CD4-positive, alpha-beta T cell treated with Interleukin-17A for 4 hours (primary cell): ENCODE data around the gene FAM124B.
"Not testable (repeated sequence)": the region's sequence is repeated elsewhere in the genome, so short reads cannot be mapped to it uniquely, and the experiment has no call there.

Source experiments
- DNase-seq: peaks from one replicate; pipeline ENCODE4 v3.0.0-alpha.2; 2020; ENCODE audit warnings: mixed read lengths

The FAM124B gene

DNA sequence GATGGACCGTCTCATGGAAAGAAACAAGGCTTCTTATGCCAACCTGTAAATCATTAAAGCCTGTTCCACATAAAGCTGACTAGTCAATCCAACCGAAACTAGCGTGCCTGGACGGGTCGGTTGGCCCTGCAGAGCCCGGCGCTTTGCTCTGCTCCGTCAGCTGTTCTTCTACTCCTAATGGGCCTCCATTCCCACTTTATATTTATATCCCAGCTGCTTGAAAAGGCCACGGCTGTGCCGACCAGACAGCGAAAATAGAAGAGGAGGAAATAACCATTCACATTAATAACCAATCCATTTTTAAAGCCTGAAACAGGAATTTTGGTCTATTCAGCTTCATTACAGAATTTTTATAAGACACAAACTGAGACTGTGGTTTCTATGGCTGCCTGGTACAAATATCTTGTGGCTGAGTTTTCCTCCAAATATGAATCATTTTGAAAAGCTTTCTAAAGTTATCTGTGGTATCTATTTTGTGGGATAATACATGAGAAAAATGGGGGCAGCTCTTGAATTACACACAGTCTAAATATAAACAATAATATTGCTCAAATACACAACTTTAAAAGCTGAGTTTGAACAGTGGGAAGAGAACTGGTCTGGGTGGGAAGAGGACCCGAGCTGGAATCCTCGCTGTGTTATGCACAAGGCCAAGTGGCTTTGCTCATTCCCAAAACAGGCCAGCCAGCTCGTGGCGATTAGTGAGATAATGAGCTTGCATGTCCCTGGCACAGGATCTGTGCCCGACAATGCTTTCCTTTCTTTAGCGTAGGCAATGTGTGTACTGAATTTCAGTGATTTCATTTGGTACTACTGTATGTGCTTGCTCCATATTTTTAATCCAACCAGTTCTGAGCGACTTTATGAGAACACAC lies 10.5 kb upstream of the FAM124B start:
- no peak for DNase-seq

DNA sequence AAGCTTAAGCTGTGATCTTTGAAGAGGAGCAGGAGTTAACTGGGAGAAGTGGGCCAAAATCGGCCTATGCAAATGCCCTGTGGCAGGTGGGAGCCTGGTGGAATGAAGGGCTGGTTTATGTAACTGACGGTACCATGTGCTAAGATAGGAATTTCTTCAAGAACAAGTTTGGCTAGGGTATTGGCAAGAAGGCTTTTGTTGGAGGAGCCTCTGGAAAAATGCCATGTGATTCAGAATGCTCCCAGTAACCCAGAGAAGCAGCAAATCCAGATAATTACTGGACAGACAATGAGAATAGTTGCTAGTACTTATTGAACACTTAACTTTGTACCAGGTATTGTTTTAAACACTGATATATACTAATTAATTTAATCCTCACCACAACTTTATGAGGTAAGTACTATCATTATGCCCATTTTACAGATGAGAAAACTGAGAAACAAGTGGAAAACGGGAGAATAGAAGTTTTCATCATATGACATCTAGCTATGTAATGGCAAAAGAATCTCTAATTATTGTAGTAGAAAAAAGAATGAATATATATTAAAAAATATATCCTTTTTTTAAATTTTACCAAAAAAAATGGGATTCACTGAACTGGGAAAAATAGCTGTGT lies 9.1 kb upstream of the FAM124B start:
- no peak for DNase-seq

DNA sequence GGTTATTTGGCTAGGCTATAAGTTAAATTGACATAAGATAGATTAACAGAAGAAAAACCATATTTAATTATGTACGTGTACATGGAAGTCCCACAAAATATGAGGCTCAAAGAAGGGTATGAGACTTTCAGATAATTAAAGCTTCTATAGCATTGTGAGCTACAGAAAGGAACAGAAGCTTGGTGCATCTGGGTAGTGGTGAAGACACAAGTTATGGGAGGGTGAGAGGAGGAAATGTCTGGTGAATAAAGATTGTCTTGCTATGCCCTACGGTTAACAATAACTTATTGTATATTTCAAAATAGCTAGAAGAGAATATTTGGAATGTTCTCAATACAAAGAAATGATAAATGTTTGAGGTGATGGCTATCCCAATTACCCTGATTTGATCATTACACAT lies 6.8 kb upstream of the FAM124B start:
- DNase-seq, result no peak

- DNase-seq, result no peak
These were observed 5.4 kb upstream of the FAM124B start for GRCh38 chr2:224407241-224407701.

- DNase-seq, result no peak
These were observed 4.0 kb upstream of the FAM124B start for GRCh38 chr2:224405841-224406370.

DNA sequence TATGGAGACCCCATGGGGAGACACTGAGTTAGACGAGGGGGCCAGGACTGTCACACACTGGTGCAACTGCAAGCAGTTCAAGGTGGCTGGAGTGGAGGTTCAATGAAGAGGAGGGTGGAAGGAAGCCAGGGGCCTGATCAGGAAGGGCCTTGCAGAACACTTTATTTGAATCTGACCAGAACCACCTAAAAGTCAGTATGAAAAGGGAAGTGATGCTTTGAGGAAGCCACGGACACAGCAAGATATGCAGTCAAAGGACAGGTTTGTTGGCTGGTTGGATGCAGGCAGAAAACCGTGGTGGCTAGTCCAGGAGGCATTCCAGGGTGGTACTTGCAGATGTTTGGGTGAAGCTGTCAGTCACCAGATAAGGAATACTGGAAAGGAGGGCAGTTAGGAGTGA lies 3.5 kb upstream of the FAM124B start:
- no peak for DNase-seq

- DNase-seq, result no peak
These were observed 2.9 kb upstream of the FAM124B start for GRCh38 chr2:224404796-224405195.

DNA sequence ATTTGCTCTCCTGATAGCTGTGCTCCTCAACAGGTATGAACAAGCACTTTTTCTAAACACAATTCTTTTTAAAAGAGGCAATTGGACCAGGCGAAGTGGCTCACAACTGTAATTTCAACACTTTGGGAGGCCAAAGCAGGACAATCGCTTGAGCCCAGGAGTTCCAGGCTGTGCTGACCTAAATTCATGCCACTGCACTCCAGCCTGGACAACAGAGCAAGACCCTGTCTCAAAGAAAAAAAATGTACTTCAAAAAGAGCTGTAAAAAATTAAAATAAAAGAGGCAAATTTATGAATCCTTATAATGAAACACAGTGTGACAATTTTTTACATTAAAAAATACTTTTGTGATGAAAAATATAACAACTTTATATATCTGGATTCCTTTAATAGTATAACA lies 1.8 kb upstream of the FAM124B start:
- DNase-seq, result no peak

DNA sequence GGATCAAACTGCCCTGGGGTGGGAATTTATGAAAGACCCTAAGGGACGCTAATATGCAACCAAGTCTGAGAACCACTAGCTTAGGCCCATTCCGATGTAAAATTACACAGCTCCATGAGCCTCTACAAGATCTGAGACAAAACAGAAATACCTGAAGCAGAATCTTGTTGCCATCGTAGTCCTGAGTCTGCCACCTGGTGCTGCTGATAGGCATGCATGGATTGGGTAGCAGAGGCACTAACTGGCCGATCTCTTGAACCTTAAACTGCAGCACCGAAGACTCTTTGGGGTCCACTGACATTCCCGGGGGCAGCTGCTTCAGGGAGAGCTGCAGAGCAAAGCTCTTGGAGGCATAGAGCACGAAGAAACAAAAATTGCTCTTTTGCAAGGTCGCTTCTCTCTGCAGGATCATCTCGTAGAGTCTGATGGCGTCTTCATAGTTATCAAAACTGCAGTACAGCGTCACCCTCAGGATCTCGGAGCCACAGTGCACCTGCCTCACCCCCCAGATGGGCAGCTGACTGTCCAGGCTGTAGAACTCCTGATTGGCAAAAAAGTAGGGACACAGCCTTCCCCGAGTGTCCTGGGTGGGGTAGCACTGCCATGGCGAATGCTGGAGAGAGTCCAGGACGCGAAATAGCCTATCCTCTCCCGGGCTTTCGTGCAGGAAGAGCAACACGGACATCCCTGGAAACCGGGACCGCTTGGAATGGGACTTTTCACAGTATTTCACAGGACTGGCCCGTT lies 848 bp downstream of the FAM124B start:
- no peak for DNase-seq

GRCh38 chr2:224400174-224400810 lies 1.6 kb downstream of the FAM124B start:
- no peak for DNase-seq

GRCh38 chr2:224398289-224398688 lies 3.6 kb downstream of the FAM124B start:
- no peak for DNase-seq

GRCh38 chr2:224397100-224397499 lies 4.8 kb downstream of the FAM124B start:
- DNase-seq, result not testable (repeated sequence)

GRCh38 chr2:224395620-224396390 lies 6.1 kb downstream of the FAM124B start:
- DNase-seq, result no peak

- no peak for DNase-seq
These were observed 8.6 kb downstream of the FAM124B start for GRCh38 chr2:224393157-224393872.

- DNase-seq, result no peak
These were observed 9.4 kb downstream of the FAM124B start for GRCh38 chr2:224392545-224392944.

- no peak for DNase-seq
These were observed 12.6 kb downstream of the FAM124B start for GRCh38 chr2:224389317-224389716.

DNA sequence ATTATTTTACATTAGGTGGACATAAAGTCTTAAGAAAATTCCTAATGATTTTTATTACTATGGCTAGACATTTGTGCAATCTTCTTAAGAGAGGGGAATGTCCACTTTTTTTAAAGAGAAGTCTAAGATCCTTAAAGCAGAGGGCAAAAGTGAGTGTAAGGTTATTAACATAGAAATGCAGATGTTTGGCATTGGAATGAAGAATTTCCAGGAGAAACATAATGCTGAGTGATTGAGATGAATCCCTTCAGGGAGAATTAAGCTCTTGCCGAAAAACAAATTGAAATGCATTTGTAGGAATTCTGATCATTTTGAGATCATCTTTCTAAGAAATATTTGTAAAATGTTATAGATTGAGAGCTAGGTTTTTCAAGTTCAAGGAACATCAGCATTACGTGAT lies 15.0 kb downstream of the FAM124B start:
- no peak for DNase-seq

DNA sequence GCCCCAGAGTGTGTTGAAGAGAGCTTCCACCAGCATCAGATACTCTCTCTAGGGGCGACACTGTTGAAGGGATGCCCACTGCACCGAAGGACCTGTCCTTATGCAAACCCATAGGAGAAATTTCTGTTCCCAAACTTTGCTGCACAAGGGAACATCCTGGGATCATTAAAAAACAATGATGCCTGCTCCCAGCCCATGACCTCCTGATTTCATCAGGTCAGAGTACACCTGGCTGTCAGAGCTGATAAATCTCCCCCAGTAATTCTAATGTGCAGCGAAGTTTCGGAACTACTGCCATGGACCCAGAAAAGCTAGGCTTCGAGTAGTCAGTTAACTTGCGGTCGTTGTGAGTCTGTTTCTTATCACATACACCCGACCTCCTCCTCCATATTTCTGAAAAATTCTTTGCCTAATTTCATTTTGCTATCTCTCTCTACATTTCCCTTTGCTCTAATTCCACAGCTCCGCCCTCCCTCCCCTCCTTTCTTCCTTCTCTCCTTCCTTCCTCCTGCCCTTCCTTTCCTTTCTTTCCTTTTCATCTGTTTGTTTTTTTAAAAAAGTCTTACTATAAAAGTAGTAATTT lies 18.8 kb downstream of the FAM124B start:
- DNase-seq, result no peak

DNA sequence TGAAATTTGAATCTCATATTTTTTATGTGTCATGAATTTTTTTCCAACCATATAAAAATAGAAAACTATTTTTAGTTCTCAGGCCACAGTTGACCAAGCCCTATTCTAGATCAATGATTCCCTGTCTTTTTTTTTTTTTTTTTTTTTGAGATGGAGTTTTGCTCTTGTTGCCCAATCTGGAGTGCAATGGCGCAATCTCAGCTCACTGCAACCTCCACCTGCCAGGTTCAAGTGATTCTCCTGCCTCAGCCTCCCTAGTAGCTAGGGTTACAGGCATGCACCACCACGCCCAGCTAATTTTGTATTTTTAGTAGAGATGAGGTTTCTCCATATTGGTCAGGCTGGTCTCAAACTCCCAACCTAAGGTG lies 19.6 kb downstream of the FAM124B start:
- DNase-seq, result not testable (repeated sequence)

- DNase-seq, result no peak
These were observed 20.2 kb downstream of the FAM124B start for GRCh38 chr2:224381521-224382279.
